Suppressor macrophage (primary cell): ENCODE data around the gene C2CD2.
"Not testable (repeated sequence)": the region's sequence is repeated elsewhere in the genome, so short reads cannot be mapped to it uniquely, and the experiment has no call there.

Experiments
- DNase-seq, 4 experiments: peaks; one replicate each; pipeline ENCODE4 v3.0.0-alpha.2; 2020 to 2022

C2CD2 gene

GRCh38 chr21:41974752-41975053 lies 20.9 kb upstream of the C2CD2 start:
- no peak for DNase-seq

- peak; percentile 36 to 74 (median 66) for DNase-seq
Observed at GRCh38 chr21:41973861-41974751, 20.3 kb upstream of the C2CD2 start.

GRCh38 chr21:41973427-41973831 lies 19.6 kb upstream of the C2CD2 start:
- no peak for DNase-seq

GRCh38 chr21:41972511-41973205 lies 18.8 kb upstream of the C2CD2 start:
- no peak for DNase-seq

GRCh38 chr21:41971891-41972290 lies 18.1 kb upstream of the C2CD2 start:
- no peak for DNase-seq

GRCh38 chr21:41970751-41971653 lies 17.2 kb upstream of the C2CD2 start:
- no peak for DNase-seq

GRCh38 chr21:41970106-41970391 lies 16.2 kb upstream of the C2CD2 start:
- no peak for DNase-seq

- no peak for DNase-seq
Observed at GRCh38 chr21:41967708-41968107, 13.9 kb upstream of the C2CD2 start.

- no peak for DNase-seq
Observed at GRCh38 chr21:41966872-41967621, 13.2 kb upstream of the C2CD2 start.

GRCh38 chr21:41966041-41966833 lies 12.4 kb upstream of the C2CD2 start:
- DNase-seq, result no peak

- no peak for DNase-seq
Observed at GRCh38 chr21:41965461-41966013, 11.7 kb upstream of the C2CD2 start.

- no peak for DNase-seq
Observed at GRCh38 chr21:41965045-41965444, 11.2 kb upstream of the C2CD2 start.

- no peak for DNase-seq
Observed at GRCh38 chr21:41964171-41964570, 10.4 kb upstream of the C2CD2 start.

GRCh38 chr21:41962425-41962966 lies 8.7 kb upstream of the C2CD2 start:
- no peak for DNase-seq

GRCh38 chr21:41961753-41962152 lies 7.9 kb upstream of the C2CD2 start:
- no peak for DNase-seq

- DNase-seq, result no peak
Observed at GRCh38 chr21:41961282-41961701, 7.5 kb upstream of the C2CD2 start.

GRCh38 chr21:41960386-41960785 lies 6.6 kb upstream of the C2CD2 start:
- no peak for DNase-seq

GRCh38 chr21:41959697-41960096 lies 5.9 kb upstream of the C2CD2 start:
- not testable (repeated sequence) for DNase-seq

- no peak for DNase-seq
Observed at GRCh38 chr21:41958886-41959563, 5.2 kb upstream of the C2CD2 start.

- DNase-seq, result no peak
Observed at GRCh38 chr21:41957991-41958766, 4.4 kb upstream of the C2CD2 start.
